Skeletal muscle satellite cell (primary cell): Measurements from ENCODE around the gene TPD52L2.

Experiments used
- H3K27me3 ChIP-seq: 2 replicates; pipeline ENCODE4 v1.7.0; 2013; ENCODE audit warnings: low read length; ENCODE audit not compliant: control insufficient read depth, insufficient read depth
- H3K36me3 ChIP-seq: 2 replicates; pipeline ENCODE4 v1.7.0; 2013; ENCODE audit warnings: mild to moderate bottlenecking, control low read depth, low read length; ENCODE audit not compliant: insufficient read depth
- H3K4me1 ChIP-seq: 2 replicates; pipeline ENCODE4 v1.7.0; 2013; ENCODE audit warnings: low read length; ENCODE audit not compliant: control insufficient read depth, insufficient read depth
- H3K4me2 ChIP-seq: 2 replicates; pipeline ENCODE4 v1.7.0; 2013; ENCODE audit warnings: mild to moderate bottlenecking, low read length
- H3K4me3 ChIP-seq: 2 replicates; pipeline ENCODE4 v1.7.0; 2013; ENCODE audit warnings: low read length
- H3K9ac ChIP-seq: 2 replicates; pipeline ENCODE4 v1.7.0; 2013; ENCODE audit warnings: mild to moderate bottlenecking, low read depth, low read length, moderate library complexity
- H3K9me3 ChIP-seq: replicated peaks from 2 replicates; pipeline ENCODE4 v1.7.0; 2013; ENCODE audit warnings: mild to moderate bottlenecking, control low read depth, low read length

Gene TPD52L2

GRCh38 chr20:63839620-63840019 is 25.4 kb upstream of the TPD52L2 start:
- H3K9me3 ChIP-seq, result no peaks in the 10 kb centered on the region
- peaks cover 17% of the 10 kb centered on the region for H3K27me3 ChIP-seq
- peaks cover 9% of the 10 kb centered on the region for H3K4me1 ChIP-seq
- no peaks in the 10 kb centered on the region for H3K36me3 ChIP-seq
- no peak overlapping the region for H3K4me2 ChIP-seq
- no peak overlapping the region for H3K4me3 ChIP-seq
- H3K9ac ChIP-seq, result no peak overlapping the region

- H3K9me3 ChIP-seq, result no peaks in the 10 kb centered on the region
- H3K36me3 ChIP-seq, result no peaks in the 10 kb centered on the region
- no peak overlapping the region for H3K4me3 ChIP-seq
- H3K4me2 ChIP-seq, result no peak overlapping the region
- peaks cover 24% of the 10 kb centered on the region for H3K27me3 ChIP-seq
- no peak overlapping the region for H3K9ac ChIP-seq
- peaks cover 2% of the 10 kb centered on the region for H3K4me1 ChIP-seq
These were observed 24.7 kb upstream of the TPD52L2 start for GRCh38 chr20:63840405-63840828.

- Histone ChIP-seq H3K9ac (no peak overlapping the region), H3K4me3 (no peak overlapping the region), H3K4me1 (peaks cover 7% of the 10 kb centered on the region), H3K27me3 (peaks cover 30% of the 10 kb centered on the region), H3K9me3 (no peaks in the 10 kb centered on the region), H3K36me3 (no peaks in the 10 kb centered on the region), H3K4me2 (no peak overlapping the region)
These were observed 22.8 kb upstream of the TPD52L2 start for GRCh38 chr20:63842258-63842657.

- no peak overlapping the region for H3K4me3 ChIP-seq
These were observed 21.8 kb upstream of the TPD52L2 start for GRCh38 chr20:63843222-63843621.

GRCh38 chr20:63843778-63844177 is 21.3 kb upstream of the TPD52L2 start:
- peaks cover 31% of the 10 kb centered on the region for H3K27me3 ChIP-seq
- H3K4me2 ChIP-seq, result no peak overlapping the region
- H3K4me1 ChIP-seq, result peaks cover 7% of the 10 kb centered on the region
- no peaks in the 10 kb centered on the region for H3K36me3 ChIP-seq
- H3K9ac ChIP-seq, result no peak overlapping the region
- H3K4me3 ChIP-seq, result no peak overlapping the region
- no peaks in the 10 kb centered on the region for H3K9me3 ChIP-seq

More at GRCh38 chr20:63843222-63843621, 21.8 kb upstream of the TPD52L2 start:
- peaks cover 7% of the 10 kb centered on the region for H3K4me1 ChIP-seq
- H3K9ac ChIP-seq, result no peak overlapping the region
- H3K36me3 ChIP-seq, result no peaks in the 10 kb centered on the region
- H3K27me3 ChIP-seq, result peaks cover 31% of the 10 kb centered on the region
- no peaks in the 10 kb centered on the region for H3K9me3 ChIP-seq
- no peak overlapping the region for H3K4me2 ChIP-seq

- Histone ChIP-seq H3K9me3 (no peaks in the 10 kb centered on the region), H3K4me2 (no peak overlapping the region), H3K4me3 (no peak overlapping the region), H3K27me3 (peaks cover 31% of the 10 kb centered on the region), H3K4me1 (peaks cover 7% of the 10 kb centered on the region), H3K9ac (no peak overlapping the region), H3K36me3 (no peaks in the 10 kb centered on the region)
These were observed 20.5 kb upstream of the TPD52L2 start for GRCh38 chr20:63844511-63844991.

GRCh38 chr20:63846128-63846771 is 18.8 kb upstream of the TPD52L2 start:
- H3K9me3 ChIP-seq, result no peaks in the 10 kb centered on the region
- peaks cover 31% of the 10 kb centered on the region for H3K27me3 ChIP-seq
- no peak overlapping the region for H3K4me3 ChIP-seq
- peak overlapping the region; percentile 25 for H3K4me2 ChIP-seq
- H3K36me3 ChIP-seq, result no peaks in the 10 kb centered on the region
- peaks cover 7% of the 10 kb centered on the region for H3K4me1 ChIP-seq
- no peak overlapping the region for H3K9ac ChIP-seq

- no peak overlapping the region for H3K4me2 ChIP-seq
- H3K4me3 ChIP-seq, result no peak overlapping the region
- no peaks in the 10 kb centered on the region for H3K36me3 ChIP-seq
- H3K9me3 ChIP-seq, result no peaks in the 10 kb centered on the region
- H3K27me3 ChIP-seq, result peaks cover 31% of the 10 kb centered on the region
- H3K9ac ChIP-seq, result no peak overlapping the region
- peaks cover 7% of the 10 kb centered on the region for H3K4me1 ChIP-seq
These were observed 18.2 kb upstream of the TPD52L2 start for GRCh38 chr20:63846888-63847236.

- no peak overlapping the region for H3K4me2 ChIP-seq
- peaks cover 31% of the 10 kb centered on the region for H3K27me3 ChIP-seq
- no peaks in the 10 kb centered on the region for H3K9me3 ChIP-seq
- H3K9ac ChIP-seq, result no peak overlapping the region
- no peaks in the 10 kb centered on the region for H3K36me3 ChIP-seq
- no peak overlapping the region for H3K4me3 ChIP-seq
- peaks cover 7% of the 10 kb centered on the region for H3K4me1 ChIP-seq
These were observed 17.6 kb upstream of the TPD52L2 start for GRCh38 chr20:63847237-63848002.

- peaks cover 25% of the 10 kb centered on the region for H3K27me3 ChIP-seq
- no peak overlapping the region for H3K4me3 ChIP-seq
- H3K4me2 ChIP-seq, result no peak overlapping the region
- H3K9ac ChIP-seq, result no peak overlapping the region
- no peaks in the 10 kb centered on the region for H3K36me3 ChIP-seq
- H3K9me3 ChIP-seq, result no peaks in the 10 kb centered on the region
- H3K4me1 ChIP-seq, result peaks cover 7% of the 10 kb centered on the region
These were observed 16.8 kb upstream of the TPD52L2 start for GRCh38 chr20:63848003-63848911.
